K562 (cell line): ENCODE measurements around the gene PAX8. TPM values are rescaled to one million over a fixed set of nuclear protein-coding genes. Genes with fewer than 3 reads are reported as not detected.

ENCODE experiments used
- ATAC-seq: fragments of 200-7000 bp; cut with Tn5 transposase; 3 replicates; pipeline ENCODE4 v1.9.1; 2020; ENCODE audit warnings: moderate library complexity
- BruUV-seq: library from RNA; stranded (reverse); fragments of 400-500 nt; replicated peaks from 2 replicates; lab custom pipeline; 2021; lab: Mats Ljungman, UMichigan
- CTCF ChIA-PET: fragments of 300-600 bp; formaldehyde crosslinking; extraction: SDS; loops from one replicate; lab custom pipeline; 2021; ENCODE audit warnings: low intra/inter-chr PET ratio; lab: Yijun Ruan, JAX
- POLR2A ChIA-PET: fragments of 300-600, 350-650 bp; sonication (Branson Sonifier 250); formaldehyde crosslinking; extraction: SDS; loops from one replicate; lab custom pipeline; 2021; ENCODE audit warnings: antibody characterized with exemption, inconsistent platforms; lab: Yijun Ruan, JAX
- DNase-seq, 4 experiments: peaks; one replicate each; pipeline versions ENCODE4 v3.0.0 to v3.0.0-alpha.2; 2011 to 2018; ENCODE audit warnings: low spot score in 3 of 4, mixed read lengths in 3 of 4; ENCODE audit errors: extremely low read depth in 1 of 4
- FAIRE-seq: peaks from 2 replicates; lab custom pipeline; 2011; peaks lifted over from hg19 to GRCh38; lab: Jason Lieb, UNC
- H2AFZ ChIP-seq: 2 replicates; pipeline ENCODE4 v1.6.0; 2011; ENCODE audit warnings: low read depth, low read length, control low read depth, inconsistent platforms
- H3K27ac ChIP-seq: fragments of 200-600 bp; 3 replicates; pipeline ENCODE4 v1.8.0; 2011; ENCODE audit warnings: low read depth, mild to moderate bottlenecking, control low read depth, inconsistent platforms, low read length, moderate library complexity, mixed read lengths; ENCODE audit errors: extremely low read depth
- H3K27me3 ChIP-seq, 2 experiments: fragments of 300-600 bp in 1 of 2; 2 replicates in 1 of 2; 3 replicates in 1 of 2; pipeline versions ENCODE4 v1.6.0 to v1.8.0; 2011; ENCODE audit warnings: inconsistent platforms in 2 of 2, low read length in 2 of 2, mild to moderate bottlenecking in 1 of 2, mixed read lengths in 1 of 2, moderate library complexity in 1 of 2; ENCODE audit not compliant: control insufficient read depth in 2 of 2, insufficient read depth in 2 of 2
- H3K36me3 ChIP-seq: fragments of 300-600 bp; 3 replicates; pipeline ENCODE4 v1.8.0; 2011; ENCODE audit warnings: mild to moderate bottlenecking, low read length, inconsistent platforms; ENCODE audit not compliant: control insufficient read depth, insufficient read depth
- H3K4me1 ChIP-seq, 2 experiments: fragments of 200-600 bp in 1 of 2; replicated peaks in 1 of 2; 2 replicates in 1 of 2; 3 replicates in 1 of 2; pipeline versions ENCODE4 v1.5.1 to v1.8.0; 2011; ENCODE audit warnings: inconsistent platforms in 2 of 2, low read length in 2 of 2, mild to moderate bottlenecking in 1 of 2, mixed read lengths in 1 of 2, moderate library complexity in 1 of 2; ENCODE audit not compliant: control insufficient read depth in 2 of 2, insufficient read depth in 2 of 2
- H3K4me2 ChIP-seq: 2 replicates; pipeline ENCODE4 v1.6.1; 2011; ENCODE audit warnings: low read length, control low read depth, inconsistent platforms, mixed read lengths; ENCODE audit not compliant: insufficient read depth
- H3K4me3 ChIP-seq: fragments of 200-600 bp; sonication (generic), shearing (Covaris generic); 2 replicates; pipeline ENCODE4 v1.5.1; 2016; ENCODE audit warnings: control low read depth, inconsistent platforms
- H3K79me2 ChIP-seq: fragments of 200-600 bp; 3 replicates; pipeline ENCODE4 v1.8.0; 2011; ENCODE audit warnings: low read length, inconsistent platforms; ENCODE audit not compliant: control insufficient read depth, insufficient read depth
- H3K9ac ChIP-seq, 2 experiments: 2 replicates each; pipeline versions ENCODE4 v1.6.0 to v1.6.1; 2011; ENCODE audit warnings: low read depth in 2 of 2, low read length in 2 of 2, control low read depth in 1 of 2, inconsistent platforms in 1 of 2, mild to moderate bottlenecking in 1 of 2, mixed read lengths in 1 of 2; ENCODE audit not compliant: insufficient read depth in 1 of 2
- H3K9me1 ChIP-seq: one replicate; pipeline ENCODE4 v1.6.0; 2011; ENCODE audit warnings: inconsistent platforms, mild to moderate bottlenecking, low read length, moderate library complexity; ENCODE audit not compliant: control insufficient read depth, insufficient read depth
- H3K9me3 ChIP-seq: replicated peaks from 2 replicates; pipeline ENCODE4 v1.5.1; 2011; ENCODE audit warnings: low read depth, low read length, inconsistent platforms; ENCODE audit not compliant: control insufficient read depth, insufficient read depth
- H4K20me1 ChIP-seq: replicated peaks from 2 replicates; pipeline ENCODE4 v1.6.1; 2011; ENCODE audit warnings: low read length, inconsistent platforms, mixed read lengths; ENCODE audit not compliant: control insufficient read depth, insufficient read depth
- HIVEP1 ChIP-seq: fragments of 250-450 bp; sonication (Bioruptor Pico); IDR thresholded peaks from 2 replicates; pipeline ENCODE4 v1.4.0; 2020; ENCODE audit warnings: mild to moderate bottlenecking
- SAFB ChIP-seq: fragments of 200-400 bp; formaldehyde crosslinking; IDR thresholded peaks from 2 replicates; pipeline ENCODE4 v1.6.1; 2017; ENCODE audit warnings: low read depth, low read length, borderline replicate concordance
- TBP ChIP-seq: optimal IDR thresholded peaks from 2 replicates; pipeline ENCODE3; 2011; ENCODE audit warnings: low read depth, low read length, improper control_type of control experiment
- TRIM28 ChIP-seq: fragments of 450-650 bp; IDR thresholded peaks from 2 replicates; pipeline ENCODE4 v1.6.1; 2017
- TSC22D4 ChIP-seq: fragments of 450-650 bp; IDR thresholded peaks from 2 replicates; pipeline ENCODE4 v1.6.1; 2016; ENCODE audit warnings: missing genetic modification characterization, missing biosample characterization, control low read depth
- ZNF239 ChIP-seq: fragments of 250-450 bp; sonication (Bioruptor Pico); IDR thresholded peaks from 2 replicates; pipeline ENCODE4 v1.4.0; 2020; ENCODE audit warnings: mild to moderate bottlenecking
- ZNF584 ChIP-seq: fragments of 200-800 bp; sonication (Bioruptor generic); IDR thresholded peaks from 2 replicates; pipeline ENCODE4 v1.6.1; 2016; ENCODE audit warnings: low read depth, mild to moderate bottlenecking, missing genetic modification characterization, missing compliant biosample characterization
- WGBS: fragments of 100-300 bp; shearing (Covaris generic); methylation state at CpG from one replicate; pipeline ENCODE4 v1.1.6; 2016; ENCODE audit warnings: low coverage, mixed read lengths; ENCODE audit not compliant: insufficient coverage; ENCODE audit errors: missing lambda C conversion rate; 5-methylcytosine and 5-hydroxymethylcytosine counted together
- in situ Hi-C: fragments of 300-500 bp; cut with MboI; formaldehyde crosslinking; loops from 4 replicates; pipeline ENCODE4 v1.15.0; 2018; ENCODE audit warnings: inconsistent platforms, mixed read lengths
- intact Hi-C: fragments of 100-400 bp; cut with micrococcal nuclease; formaldehyde crosslinking; loops from 2 replicates; pipeline ENCODE4 v1.14.2; 2022
- polyA plus RNA-seq, 8 experiments: library from polyadenylated mRNA; depleted of rRNA in 4 of 8; stranded (reverse) in 5 of 8; unstranded in 3 of 8; fragments of >200 nt; fragmentation: Nextera tagmentation in 2 of 8; fragmentation: Illumina TruSeq in 1 of 8; extraction: Ambion mirVana in 2 of 8; extraction: Trizol in 1 of 8; gene quantifications; 2 replicates each; pipeline versions ENCODE4 v1.2.1 to v1.2.3, GENCODE V29; 2011 to 2014; ENCODE audit warnings: inconsistent platforms in 1 of 8, missing spikeins in 1 of 8
- total RNA-seq, 7 experiments: library from RNA; depleted of rRNA in 6 of 7; stranded (reverse); fragments of >200 nt in 6 of 7; fragmentation: Illumina TruSeq in 2 of 7; extraction: Trizol in 2 of 7; gene quantifications; 2 replicates each; pipeline versions ENCODE4 v1.2.1 to v1.2.3, GENCODE V29; 2011 to 2021; ENCODE audit warnings: low replicate concordance in 1 of 7
- TF ChIP-seq, protein P1 (sequence below), 2 experiments: fragments of 450-650 bp in 1 of 2; IDR thresholded peaks; 2 replicates each; pipeline ENCODE4 v1.6.1; 2011 to 2017; ENCODE audit warnings: low read depth in 2 of 2, antibody characterized with exemption in 1 of 2, borderline replicate concordance in 1 of 2, low read length in 1 of 2, mild to moderate bottlenecking in 1 of 2, mixed read lengths in 1 of 2; ENCODE audit not compliant: control insufficient read depth in 1 of 2
- TF ChIP-seq, protein P2 (sequence below): fragments of 450-650 bp; IDR thresholded peaks from one replicate; pipeline ENCODE4 v1.6.1; 2018; ENCODE audit warnings: mild to moderate bottlenecking, moderate library complexity; ENCODE audit not compliant: partially characterized antibody
- TF ChIP-seq, protein P3 (sequence below): fragments of 450-650 bp; IDR thresholded peaks from 2 replicates; pipeline ENCODE4 v1.6.1; 2017; ENCODE audit warnings: antibody characterized with exemption
- TF ChIP-seq, protein P4 (sequence below), 2 experiments: fragments of 250-450 bp in 1 of 2; fragments of 450-650 bp in 1 of 2; sonication (Bioruptor Pico) in 1 of 2; IDR thresholded peaks; 2 replicates each; pipeline versions ENCODE4 v1.6.1 to v1.8.0; 2016 to 2021; ENCODE audit warnings: mild to moderate bottlenecking in 2 of 2, moderate library complexity in 2 of 2, missing compliant biosample characterization in 1 of 2, missing genetic modification characterization in 1 of 2
- TF ChIP-seq, protein P5 (sequence below), 2 experiments: IDR thresholded peaks; 2 replicates each; pipeline ENCODE4 v1.6.1; 2012; ENCODE audit warnings: improper control_type of control experiment in 2 of 2, low read depth in 2 of 2, low read length in 2 of 2, borderline replicate concordance in 1 of 2

Gene PAX8
- total and polyA plus RNA-seq, 9 of the 15 experiments (the other 6 are each of a cell fraction or from before 2014, with no cell fraction given) = 0.13 to 2.1 (median 0.51) TPM

DNA sequence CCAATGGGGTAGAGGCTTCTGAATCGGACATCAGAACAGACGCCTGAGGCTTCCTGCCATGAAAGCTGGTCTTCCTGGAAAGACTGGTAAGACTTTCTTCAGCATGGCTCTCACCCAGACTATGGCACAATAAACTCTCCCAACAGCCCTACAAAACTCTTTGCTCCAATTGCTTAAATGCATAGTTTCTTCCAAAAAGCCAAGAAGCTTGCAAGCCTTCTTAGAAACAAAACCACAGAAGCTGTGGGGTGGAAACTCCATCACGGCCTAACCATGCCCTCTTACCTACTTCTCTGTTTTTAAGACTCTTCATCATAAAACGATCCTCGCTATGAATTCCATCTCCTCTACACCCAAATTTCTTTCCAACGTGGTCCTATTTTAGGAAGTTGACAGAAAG is 48.2 kb downstream of the PAX8 start:
- Histone ChIP-seq H3K4me2 (no peak overlapping the region), H3K9ac (no peak overlapping the region), H3K9me1 (no peaks in the 10 kb centered on the region), H2AFZ (0 out of 2 replicates have a peak overlapping the region, but pooled peaks have one; percentile 37), H3K27ac (no peak overlapping the region), H4K20me1 (no peaks in the 10 kb centered on the region), H3K9me3 (no peaks in the 10 kb centered on the region), H3K4me1 (peaks cover 21 to 26% of the 10 kb centered on the region in 2 experiments), H3K27me3 (no peaks in the 10 kb centered on the region), H3K36me3 (no peaks in the 10 kb centered on the region), H3K79me2 (peaks cover 8% of the 10 kb centered on the region; the same call in 2 of the 3 replicates), H3K4me3 (no peak overlapping the region)
- intact Hi-C loops = no loop called here
- ChIA-PET POLR2A (interaction anchor here (0.7 to 1.2 kb wide), 3 partner anchors 9 to 37 kb away, joined by 3 to 6 read pairs (median 3); no protein-coding TSS in a partner anchor), CTCF (no interaction called here)
- no peak for FAIRE-seq
- no peak for DNase-seq
- WGBS = 50% methylated on average over 6 of the region's 6 CpGs
- no TSS peak for BruUV-seq
- no peak for ATAC-seq
- in situ Hi-C loops = no loop called here
- TF ChIP-seq, protein P1, sequence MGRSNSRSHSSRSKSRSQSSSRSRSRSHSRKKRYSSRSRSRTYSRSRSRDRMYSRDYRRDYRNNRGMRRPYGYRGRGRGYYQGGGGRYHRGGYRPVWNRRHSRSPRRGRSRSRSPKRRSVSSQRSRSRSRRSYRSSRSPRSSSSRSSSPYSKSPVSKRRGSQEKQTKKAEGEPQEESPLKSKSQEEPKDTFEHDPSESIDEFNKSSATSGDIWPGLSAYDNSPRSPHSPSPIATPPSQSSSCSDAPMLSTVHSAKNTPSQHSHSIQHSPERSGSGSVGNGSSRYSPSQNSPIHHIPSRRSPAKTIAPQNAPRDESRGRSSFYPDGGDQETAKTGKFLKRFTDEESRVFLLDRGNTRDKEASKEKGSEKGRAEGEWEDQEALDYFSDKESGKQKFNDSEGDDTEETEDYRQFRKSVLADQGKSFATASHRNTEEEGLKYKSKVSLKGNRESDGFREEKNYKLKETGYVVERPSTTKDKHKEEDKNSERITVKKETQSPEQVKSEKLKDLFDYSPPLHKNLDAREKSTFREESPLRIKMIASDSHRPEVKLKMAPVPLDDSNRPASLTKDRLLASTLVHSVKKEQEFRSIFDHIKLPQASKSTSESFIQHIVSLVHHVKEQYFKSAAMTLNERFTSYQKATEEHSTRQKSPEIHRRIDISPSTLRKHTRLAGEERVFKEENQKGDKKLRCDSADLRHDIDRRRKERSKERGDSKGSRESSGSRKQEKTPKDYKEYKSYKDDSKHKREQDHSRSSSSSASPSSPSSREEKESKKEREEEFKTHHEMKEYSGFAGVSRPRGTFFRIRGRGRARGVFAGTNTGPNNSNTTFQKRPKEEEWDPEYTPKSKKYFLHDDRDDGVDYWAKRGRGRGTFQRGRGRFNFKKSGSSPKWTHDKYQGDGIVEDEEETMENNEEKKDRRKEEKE (IDR thresholded peaks at IDR 0.05; ENCODE audit: borderline replicate concordance in 1 of 2, control insufficient read depth in 1 of 2, low read depth in 2 of 2, low read length in 1 of 2) = no peak
- TF ChIP-seq TBP = no peak
- TF ChIP-seq TSC22D4 (tag) = no peak
- TF ChIP-seq, protein P2, sequence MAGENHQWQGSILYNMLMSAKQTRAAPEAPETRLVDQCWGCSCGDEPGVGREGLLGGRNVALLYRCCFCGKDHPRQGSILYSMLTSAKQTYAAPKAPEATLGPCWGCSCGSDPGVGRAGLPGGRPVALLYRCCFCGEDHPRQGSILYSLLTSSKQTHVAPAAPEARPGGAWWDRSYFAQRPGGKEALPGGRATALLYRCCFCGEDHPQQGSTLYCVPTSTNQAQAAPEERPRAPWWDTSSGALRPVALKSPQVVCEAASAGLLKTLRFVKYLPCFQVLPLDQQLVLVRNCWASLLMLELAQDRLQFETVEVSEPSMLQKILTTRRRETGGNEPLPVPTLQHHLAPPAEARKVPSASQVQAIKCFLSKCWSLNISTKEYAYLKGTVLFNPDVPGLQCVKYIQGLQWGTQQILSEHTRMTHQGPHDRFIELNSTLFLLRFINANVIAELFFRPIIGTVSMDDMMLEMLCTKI = no peak
- TF ChIP-seq, protein P3, sequence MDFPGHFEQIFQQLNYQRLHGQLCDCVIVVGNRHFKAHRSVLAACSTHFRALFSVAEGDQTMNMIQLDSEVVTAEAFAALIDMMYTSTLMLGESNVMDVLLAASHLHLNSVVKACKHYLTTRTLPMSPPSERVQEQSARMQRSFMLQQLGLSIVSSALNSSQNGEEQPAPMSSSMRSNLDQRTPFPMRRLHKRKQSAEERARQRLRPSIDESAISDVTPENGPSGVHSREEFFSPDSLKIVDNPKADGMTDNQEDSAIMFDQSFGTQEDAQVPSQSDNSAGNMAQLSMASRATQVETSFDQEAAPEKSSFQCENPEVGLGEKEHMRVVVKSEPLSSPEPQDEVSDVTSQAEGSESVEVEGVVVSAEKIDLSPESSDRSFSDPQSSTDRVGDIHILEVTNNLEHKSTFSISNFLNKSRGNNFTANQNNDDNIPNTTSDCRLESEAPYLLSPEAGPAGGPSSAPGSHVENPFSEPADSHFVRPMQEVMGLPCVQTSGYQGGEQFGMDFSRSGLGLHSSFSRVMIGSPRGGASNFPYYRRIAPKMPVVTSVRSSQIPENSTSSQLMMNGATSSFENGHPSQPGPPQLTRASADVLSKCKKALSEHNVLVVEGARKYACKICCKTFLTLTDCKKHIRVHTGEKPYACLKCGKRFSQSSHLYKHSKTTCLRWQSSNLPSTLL = no peak
- TF ChIP-seq SAFB = no peak
- no peak for TF ChIP-seq ZNF239 (CRISPR knock-in tag)
- no peak for TF ChIP-seq ZNF584
- TF ChIP-seq, protein P4, sequence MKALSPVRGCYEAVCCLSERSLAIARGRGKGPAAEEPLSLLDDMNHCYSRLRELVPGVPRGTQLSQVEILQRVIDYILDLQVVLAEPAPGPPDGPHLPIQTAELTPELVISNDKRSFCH (CRISPR knock-in tag; IDR thresholded peaks at IDR 0.05) = no peak
- TF ChIP-seq, protein P4 (tag; IDR thresholded peaks at IDR 0.05) = no peak
- TF ChIP-seq TRIM28 = no peak
- no peak for TF ChIP-seq HIVEP1 (CRISPR knock-in tag)
- TF ChIP-seq, protein P5, sequence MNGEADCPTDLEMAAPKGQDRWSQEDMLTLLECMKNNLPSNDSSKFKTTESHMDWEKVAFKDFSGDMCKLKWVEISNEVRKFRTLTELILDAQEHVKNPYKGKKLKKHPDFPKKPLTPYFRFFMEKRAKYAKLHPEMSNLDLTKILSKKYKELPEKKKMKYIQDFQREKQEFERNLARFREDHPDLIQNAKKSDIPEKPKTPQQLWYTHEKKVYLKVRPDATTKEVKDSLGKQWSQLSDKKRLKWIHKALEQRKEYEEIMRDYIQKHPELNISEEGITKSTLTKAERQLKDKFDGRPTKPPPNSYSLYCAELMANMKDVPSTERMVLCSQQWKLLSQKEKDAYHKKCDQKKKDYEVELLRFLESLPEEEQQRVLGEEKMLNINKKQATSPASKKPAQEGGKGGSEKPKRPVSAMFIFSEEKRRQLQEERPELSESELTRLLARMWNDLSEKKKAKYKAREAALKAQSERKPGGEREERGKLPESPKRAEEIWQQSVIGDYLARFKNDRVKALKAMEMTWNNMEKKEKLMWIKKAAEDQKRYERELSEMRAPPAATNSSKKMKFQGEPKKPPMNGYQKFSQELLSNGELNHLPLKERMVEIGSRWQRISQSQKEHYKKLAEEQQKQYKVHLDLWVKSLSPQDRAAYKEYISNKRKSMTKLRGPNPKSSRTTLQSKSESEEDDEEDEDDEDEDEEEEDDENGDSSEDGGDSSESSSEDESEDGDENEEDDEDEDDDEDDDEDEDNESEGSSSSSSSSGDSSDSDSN (IDR thresholded peaks at IDR 0.05; ENCODE audit: borderline replicate concordance in 1 of 2, low read depth in 2 of 2, low read length in 2 of 2) = no peak
